H1 (cell line): ENCODE data around the gene DOCK1. TPM values are rescaled to one million over a fixed set of nuclear protein-coding genes. Genes with fewer than 3 reads are reported as not detected.

Experiments
- ASH2L ChIP-seq: fragments of 200-600, 300-600 bp; sonication (generic); IDR thresholded peaks from one replicate; pipeline ENCODE4 v1.7.1; 2017; ENCODE audit warnings: low read length
- CBX8 ChIP-seq: fragments of 300-800, 300-1000 bp; sonication (generic); IDR thresholded peaks from 2 replicates; pipeline ENCODE4 v1.7.1; 2016; ENCODE audit warnings: low read depth, low read length, borderline replicate concordance
- CEBPB ChIP-seq: IDR thresholded peaks from 2 replicates; pipeline ENCODE4 v1.6.1; 2012; ENCODE audit warnings: low read depth, low read length
- CTBP2 ChIP-seq: IDR thresholded peaks from 2 replicates; pipeline ENCODE4 v1.7.0; 2011; ENCODE audit warnings: borderline replicate concordance, mild to moderate bottlenecking, moderate library complexity, mixed read lengths, low read length; ENCODE audit not compliant: insufficient read depth, insufficient read length
- FOSL1 ChIP-seq: IDR thresholded peaks from 2 replicates; pipeline ENCODE4 v1.6.1; 2011; ENCODE audit warnings: mild to moderate bottlenecking, low read depth, low read length, moderate library complexity; ENCODE audit not compliant: insufficient read depth
- HDAC2 ChIP-seq, 2 experiments: fragments of 300-600 bp in 1 of 2; sonication (generic) in 1 of 2; IDR thresholded peaks; 2 replicates each; pipeline ENCODE4 v1.6.1; 2011 to 2012; ENCODE audit warnings: low read depth in 2 of 2, low read length in 2 of 2, mild to moderate bottlenecking in 2 of 2, moderate library complexity in 2 of 2, borderline replicate concordance in 1 of 2, inconsistent platforms in 1 of 2
- JUN ChIP-seq: IDR thresholded peaks from 2 replicates; pipeline ENCODE4 v1.6.1; 2011; ENCODE audit warnings: low read depth, mild to moderate bottlenecking, improper control_type of control experiment, low read length
- POU5F1 ChIP-seq: IDR thresholded peaks from 2 replicates; pipeline ENCODE4 v1.6.1; 2011; ENCODE audit warnings: low read depth, mild to moderate bottlenecking, low read length, moderate library complexity
- RXRA ChIP-seq: IDR thresholded peaks from 2 replicates; pipeline ENCODE4 v1.6.1; 2011; ENCODE audit warnings: low read depth, mild to moderate bottlenecking, low read length, moderate library complexity; ENCODE audit not compliant: insufficient read depth
- TAF1 ChIP-seq: IDR thresholded peaks from 2 replicates; pipeline ENCODE4 v1.6.1; 2011; ENCODE audit warnings: mild to moderate bottlenecking, low read depth, low read length
- polyA plus RNA-seq, 7 experiments: library from polyadenylated mRNA; depleted of rRNA in 3 of 7; stranded (reverse) in 5 of 7; unstranded in 2 of 7; fragments of >200 nt in 5 of 7; fragments of 200-250 nt in 2 of 7; gene quantifications; 1 replicate in 5 of 7; 2 replicates in 1 of 7; 4 replicates in 1 of 7; pipeline versions ENCODE4 v1.2.1 to v1.2.3, GENCODE V29; 2011 to 2013; ENCODE audit warnings: missing spikeins in 2 of 7, mixed read lengths in 2 of 7
- total RNA-seq: library from RNA; stranded (reverse); fragmentation: NEBNext Ultra II Directional; extraction: Animal tissue kit (Norgen Biotek cat#: 25700); gene quantifications from 2 replicates; pipeline ENCODE4 v1.2.1, GENCODE V29; 2021
- TF ChIP-seq, protein P1 (sequence below): fragments of 300-600 bp; sonication (generic); IDR thresholded peaks from 2 replicates; pipeline ENCODE4 v1.7.1; 2012; ENCODE audit warnings: low read length, moderate library complexity, mild to moderate bottlenecking, inconsistent platforms; ENCODE audit not compliant: insufficient replicate concordance

The DOCK1 gene
- total and polyA plus RNA-seq, 2 of the 8 experiments (the other 6 are each of a cell fraction or from before 2014, with no cell fraction given): 11.6 to 53.0 TPM

DNA sequence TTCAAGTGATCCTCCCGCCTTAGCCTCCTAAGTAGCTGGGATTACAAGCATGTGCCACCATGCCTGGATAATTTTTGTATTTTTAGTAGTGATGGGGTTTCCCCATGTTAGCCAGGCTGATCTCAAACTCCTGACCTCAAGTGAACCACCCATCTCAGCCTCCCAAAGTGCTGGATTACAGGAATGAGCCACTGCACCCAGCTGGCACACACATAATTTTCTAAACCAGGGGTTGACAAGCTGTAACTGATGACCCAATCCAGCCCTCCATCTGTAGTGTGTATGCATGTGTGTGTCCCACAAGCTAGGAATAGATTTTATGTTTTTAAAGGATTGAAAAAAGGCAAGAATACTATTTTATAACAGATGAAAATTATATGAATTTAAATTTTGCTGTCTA, 417.1 kb downstream of the DOCK1 start (continued):
- TF ChIP-seq, protein P1, sequence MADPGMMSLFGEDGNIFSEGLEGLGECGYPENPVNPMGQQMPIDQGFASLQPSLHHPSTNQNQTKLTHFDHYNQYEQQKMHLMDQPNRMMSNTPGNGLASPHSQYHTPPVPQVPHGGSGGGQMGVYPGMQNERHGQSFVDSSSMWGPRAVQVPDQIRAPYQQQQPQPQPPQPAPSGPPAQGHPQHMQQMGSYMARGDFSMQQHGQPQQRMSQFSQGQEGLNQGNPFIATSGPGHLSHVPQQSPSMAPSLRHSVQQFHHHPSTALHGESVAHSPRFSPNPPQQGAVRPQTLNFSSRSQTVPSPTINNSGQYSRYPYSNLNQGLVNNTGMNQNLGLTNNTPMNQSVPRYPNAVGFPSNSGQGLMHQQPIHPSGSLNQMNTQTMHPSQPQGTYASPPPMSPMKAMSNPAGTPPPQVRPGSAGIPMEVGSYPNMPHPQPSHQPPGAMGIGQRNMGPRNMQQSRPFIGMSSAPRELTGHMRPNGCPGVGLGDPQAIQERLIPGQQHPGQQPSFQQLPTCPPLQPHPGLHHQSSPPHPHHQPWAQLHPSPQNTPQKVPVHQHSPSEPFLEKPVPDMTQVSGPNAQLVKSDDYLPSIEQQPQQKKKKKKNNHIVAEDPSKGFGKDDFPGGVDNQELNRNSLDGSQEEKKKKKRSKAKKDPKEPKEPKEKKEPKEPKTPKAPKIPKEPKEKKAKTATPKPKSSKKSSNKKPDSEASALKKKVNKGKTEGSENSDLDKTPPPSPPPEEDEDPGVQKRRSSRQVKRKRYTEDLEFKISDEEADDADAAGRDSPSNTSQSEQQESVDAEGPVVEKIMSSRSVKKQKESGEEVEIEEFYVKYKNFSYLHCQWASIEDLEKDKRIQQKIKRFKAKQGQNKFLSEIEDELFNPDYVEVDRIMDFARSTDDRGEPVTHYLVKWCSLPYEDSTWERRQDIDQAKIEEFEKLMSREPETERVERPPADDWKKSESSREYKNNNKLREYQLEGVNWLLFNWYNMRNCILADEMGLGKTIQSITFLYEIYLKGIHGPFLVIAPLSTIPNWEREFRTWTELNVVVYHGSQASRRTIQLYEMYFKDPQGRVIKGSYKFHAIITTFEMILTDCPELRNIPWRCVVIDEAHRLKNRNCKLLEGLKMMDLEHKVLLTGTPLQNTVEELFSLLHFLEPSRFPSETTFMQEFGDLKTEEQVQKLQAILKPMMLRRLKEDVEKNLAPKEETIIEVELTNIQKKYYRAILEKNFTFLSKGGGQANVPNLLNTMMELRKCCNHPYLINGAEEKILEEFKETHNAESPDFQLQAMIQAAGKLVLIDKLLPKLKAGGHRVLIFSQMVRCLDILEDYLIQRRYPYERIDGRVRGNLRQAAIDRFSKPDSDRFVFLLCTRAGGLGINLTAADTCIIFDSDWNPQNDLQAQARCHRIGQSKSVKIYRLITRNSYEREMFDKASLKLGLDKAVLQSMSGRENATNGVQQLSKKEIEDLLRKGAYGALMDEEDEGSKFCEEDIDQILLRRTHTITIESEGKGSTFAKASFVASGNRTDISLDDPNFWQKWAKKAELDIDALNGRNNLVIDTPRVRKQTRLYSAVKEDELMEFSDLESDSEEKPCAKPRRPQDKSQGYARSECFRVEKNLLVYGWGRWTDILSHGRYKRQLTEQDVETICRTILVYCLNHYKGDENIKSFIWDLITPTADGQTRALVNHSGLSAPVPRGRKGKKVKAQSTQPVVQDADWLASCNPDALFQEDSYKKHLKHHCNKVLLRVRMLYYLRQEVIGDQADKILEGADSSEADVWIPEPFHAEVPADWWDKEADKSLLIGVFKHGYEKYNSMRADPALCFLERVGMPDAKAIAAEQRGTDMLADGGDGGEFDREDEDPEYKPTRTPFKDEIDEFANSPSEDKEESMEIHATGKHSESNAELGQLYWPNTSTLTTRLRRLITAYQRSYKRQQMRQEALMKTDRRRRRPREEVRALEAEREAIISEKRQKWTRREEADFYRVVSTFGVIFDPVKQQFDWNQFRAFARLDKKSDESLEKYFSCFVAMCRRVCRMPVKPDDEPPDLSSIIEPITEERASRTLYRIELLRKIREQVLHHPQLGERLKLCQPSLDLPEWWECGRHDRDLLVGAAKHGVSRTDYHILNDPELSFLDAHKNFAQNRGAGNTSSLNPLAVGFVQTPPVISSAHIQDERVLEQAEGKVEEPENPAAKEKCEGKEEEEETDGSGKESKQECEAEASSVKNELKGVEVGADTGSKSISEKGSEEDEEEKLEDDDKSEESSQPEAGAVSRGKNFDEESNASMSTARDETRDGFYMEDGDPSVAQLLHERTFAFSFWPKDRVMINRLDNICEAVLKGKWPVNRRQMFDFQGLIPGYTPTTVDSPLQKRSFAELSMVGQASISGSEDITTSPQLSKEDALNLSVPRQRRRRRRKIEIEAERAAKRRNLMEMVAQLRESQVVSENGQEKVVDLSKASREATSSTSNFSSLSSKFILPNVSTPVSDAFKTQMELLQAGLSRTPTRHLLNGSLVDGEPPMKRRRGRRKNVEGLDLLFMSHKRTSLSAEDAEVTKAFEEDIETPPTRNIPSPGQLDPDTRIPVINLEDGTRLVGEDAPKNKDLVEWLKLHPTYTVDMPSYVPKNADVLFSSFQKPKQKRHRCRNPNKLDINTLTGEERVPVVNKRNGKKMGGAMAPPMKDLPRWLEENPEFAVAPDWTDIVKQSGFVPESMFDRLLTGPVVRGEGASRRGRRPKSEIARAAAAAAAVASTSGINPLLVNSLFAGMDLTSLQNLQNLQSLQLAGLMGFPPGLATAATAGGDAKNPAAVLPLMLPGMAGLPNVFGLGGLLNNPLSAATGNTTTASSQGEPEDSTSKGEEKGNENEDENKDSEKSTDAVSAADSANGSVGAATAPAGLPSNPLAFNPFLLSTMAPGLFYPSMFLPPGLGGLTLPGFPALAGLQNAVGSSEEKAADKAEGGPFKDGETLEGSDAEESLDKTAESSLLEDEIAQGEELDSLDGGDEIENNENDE: no peak
- TF ChIP-seq FOSL1 (no peak), TAF1 (no peak), RXRA (no peak), CTBP2 (no peak), ASH2L (no peak), CBX8 (no peak), JUN (no peak), HDAC2 (IDR thresholded peaks at IDR 0.05; ENCODE audit: borderline replicate concordance in 1 of 2, low read depth in 2 of 2, low read length in 2 of 2) (no peak), POU5F1 (no peak), CEBPB (no peak)
